HG03575 (cell line): Measurements from ENCODE around the gene TNFRSF1B.

Experiments
- ATAC-seq: cut with Tn5 transposase; IDR thresholded peaks from one replicate; pipeline ENCODE4 v1.9.1; 2021; ENCODE audit not compliant: unreplicated experiment, insufficient number of reproducible peaks, low FRiP score; ENCODE audit errors: extremely low read depth

The TNFRSF1B gene

GRCh38 chr1:12184008-12184681 is 17.4 kb downstream of the TNFRSF1B start:
- no peak for ATAC-seq

GRCh38 chr1:12185036-12185917 is 18.5 kb downstream of the TNFRSF1B start:
- no peak for ATAC-seq

GRCh38 chr1:12185918-12186678 is 19.3 kb downstream of the TNFRSF1B start:
- no peak for ATAC-seq

- ATAC-seq: no peak
Measured at GRCh38 chr1:12186679-12186985, 19.8 kb downstream of the TNFRSF1B start.

- ATAC-seq: no peak
Measured at GRCh38 chr1:12188115-12188514, 21.3 kb downstream of the TNFRSF1B start.

- ATAC-seq: no peak
Measured at GRCh38 chr1:12188657-12189327, 22.0 kb downstream of the TNFRSF1B start.

- no peak for ATAC-seq
Measured at GRCh38 chr1:12189328-12189682, 22.5 kb downstream of the TNFRSF1B start.

GRCh38 chr1:12191242-12192032 is 24.6 kb downstream of the TNFRSF1B start:
- ATAC-seq: no peak

GRCh38 chr1:12194666-12195216 is 27.9 kb downstream of the TNFRSF1B start:
- ATAC-seq: no peak

- ATAC-seq: no peak
Measured at GRCh38 chr1:12195416-12195815, 28.6 kb downstream of the TNFRSF1B start.

- no peak for ATAC-seq
Measured at GRCh38 chr1:12196641-12197482, 30.1 kb downstream of the TNFRSF1B start.

GRCh38 chr1:12197483-12197880 is 30.7 kb downstream of the TNFRSF1B start:
- no peak for ATAC-seq

- ATAC-seq: no peak
Measured at GRCh38 chr1:12200208-12200607, 33.4 kb downstream of the TNFRSF1B start.

GRCh38 chr1:12201352-12202189 is 34.8 kb downstream of the TNFRSF1B start:
- no peak for ATAC-seq

GRCh38 chr1:12202190-12202497 is 35.4 kb downstream of the TNFRSF1B start:
- no peak for ATAC-seq

- ATAC-seq: no peak
Measured at GRCh38 chr1:12202577-12202976, 35.8 kb downstream of the TNFRSF1B start.
